ENCODE results near the gene AKT1S1.

Gene AKT1S1

DNA sequence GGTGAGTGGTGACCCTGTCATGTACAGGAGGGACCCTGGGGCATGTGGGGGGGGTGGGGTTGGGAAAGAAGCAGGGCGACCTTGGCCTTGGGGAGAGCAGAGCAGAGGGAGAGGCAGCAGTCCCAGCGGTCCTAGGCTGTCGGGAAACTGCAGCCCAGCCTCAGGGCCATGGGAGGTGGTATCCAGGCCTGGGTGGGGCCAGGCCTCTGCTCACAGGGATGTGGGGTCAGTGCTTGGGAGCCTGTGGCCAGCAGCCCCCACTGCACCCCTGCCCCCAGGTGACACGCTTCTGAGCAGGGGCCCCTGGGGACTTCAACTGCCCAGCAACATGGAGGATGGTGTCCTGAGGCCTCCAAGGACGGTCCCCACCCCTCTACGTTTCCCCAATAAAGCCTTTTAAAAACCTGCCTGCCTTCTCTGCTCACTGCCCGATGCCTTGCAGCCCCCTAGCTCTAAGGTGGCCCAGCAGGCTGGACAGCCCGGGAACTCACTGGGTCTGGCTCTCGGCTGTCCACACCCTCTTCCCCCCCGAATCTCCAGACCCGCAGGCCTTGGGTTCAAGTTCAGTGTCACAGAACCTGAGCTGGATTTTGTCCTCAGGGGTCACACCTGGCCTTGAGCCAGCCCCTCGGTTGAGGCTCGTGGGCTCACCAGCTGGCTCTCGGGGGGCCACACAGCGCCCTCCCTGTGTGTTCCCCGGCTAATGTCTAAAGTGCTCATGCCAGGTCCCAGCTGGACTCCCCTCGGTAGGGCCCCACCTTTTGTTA, 16.6 kb downstream of the AKT1S1 start:
- TF ChIP-seq GATA2 (IDR thresholded peaks at IDR 0.05; ENCODE audit: low read depth, low read length) (no peak), GATA3 (IDR thresholded peaks at IDR 0.05; ENCODE audit: low read depth, low read length) (no peak)

DNA sequence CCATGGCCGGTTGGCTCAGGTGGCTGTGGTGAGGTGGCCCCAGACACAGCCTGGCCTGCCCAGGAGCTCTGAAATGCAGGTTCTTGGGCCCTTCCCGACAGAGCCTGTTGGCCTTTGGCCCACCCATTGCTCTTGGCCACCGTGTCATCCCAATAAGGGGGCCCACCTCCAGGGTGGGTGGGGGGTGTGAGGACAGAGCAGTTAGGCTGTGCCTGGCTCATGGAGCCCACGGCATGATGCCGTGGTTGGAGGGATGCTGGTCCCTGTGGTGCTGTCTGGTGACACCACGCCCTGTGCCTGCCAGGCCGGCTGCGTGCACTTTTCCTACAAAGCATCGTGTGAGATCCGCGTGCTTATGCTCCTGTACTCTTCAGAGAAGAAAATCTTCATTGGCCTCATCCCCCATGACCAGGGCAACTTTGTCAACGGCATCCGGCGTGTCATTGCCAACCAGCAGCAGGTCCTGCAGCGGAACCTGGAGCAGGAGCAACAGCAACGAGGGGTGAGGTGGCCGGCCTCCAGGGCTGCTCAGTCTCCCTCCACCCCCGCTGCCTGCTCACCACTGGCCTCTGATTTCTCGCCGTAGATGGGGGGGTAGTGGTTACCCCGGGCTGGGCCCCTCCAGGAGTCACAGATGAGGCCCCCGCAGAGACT, 17.3 kb downstream of the AKT1S1 start:
- TF ChIP-seq GATA2 (IDR thresholded peaks at IDR 0.05; ENCODE audit: low read depth, low read length), result no peak

DNA sequence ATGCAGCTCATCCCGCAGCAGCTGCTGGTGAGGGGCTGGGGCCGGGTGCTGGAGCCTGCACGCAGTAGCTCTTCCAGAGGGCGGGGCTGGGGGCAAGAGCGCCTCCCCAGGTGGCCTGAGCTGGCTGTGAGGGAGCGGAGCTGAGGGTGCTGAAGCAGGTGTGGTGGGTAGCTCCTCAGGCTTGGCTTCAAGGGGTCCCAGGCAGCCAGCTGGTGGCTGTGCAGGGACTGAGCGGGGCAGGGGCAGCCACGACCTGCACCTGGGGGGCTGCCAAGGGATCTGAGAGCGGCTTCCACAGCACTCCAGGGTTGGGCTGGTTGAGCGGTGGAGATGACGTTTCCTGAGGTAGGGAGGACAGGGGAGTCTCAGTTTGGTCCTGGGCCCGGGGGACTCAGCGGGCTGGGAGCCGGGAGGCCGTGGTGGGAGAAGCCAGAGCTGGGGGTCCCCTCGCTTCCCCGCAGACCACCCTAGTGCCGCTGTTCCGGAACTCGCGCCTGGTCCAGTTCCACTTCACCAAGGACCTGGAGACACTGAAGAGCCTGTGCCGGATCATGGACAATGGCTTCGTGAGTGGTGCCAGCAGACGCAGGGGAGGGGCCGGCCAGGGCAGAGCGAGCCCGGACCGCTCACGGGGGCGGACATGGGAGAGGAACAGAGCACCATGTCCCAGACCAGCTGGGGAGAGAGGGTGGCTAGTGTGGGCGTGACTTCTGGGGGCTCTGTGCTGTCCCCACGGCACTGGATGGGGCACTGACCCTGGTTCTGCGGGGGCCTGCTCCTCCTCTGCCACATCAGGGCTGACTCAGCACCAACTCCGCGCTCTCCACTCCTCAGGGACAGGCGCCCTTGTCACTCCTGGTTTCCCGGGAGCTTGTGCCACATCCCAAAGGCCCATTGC, 18.8 kb downstream of the AKT1S1 start:
- TF ChIP-seq GATA3 (IDR thresholded peaks at IDR 0.05; ENCODE audit: low read depth, low read length) (no peak), GATA2 (IDR thresholded peaks at IDR 0.05; ENCODE audit: low read depth, low read length) (no peak)

DNA sequence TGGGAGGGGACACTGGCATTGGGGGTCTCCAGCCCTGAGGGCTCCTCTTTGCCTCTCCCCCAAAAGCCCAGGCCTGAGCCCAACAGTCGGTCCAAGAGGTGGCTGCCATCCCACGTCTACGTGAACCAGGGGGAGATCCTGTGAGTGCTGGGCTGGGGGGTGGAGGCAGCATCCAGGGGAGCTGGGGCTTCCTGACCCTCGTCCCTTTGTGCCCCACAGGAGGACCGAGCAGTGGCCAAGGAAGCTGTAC, 19.4 kb downstream of the AKT1S1 start:
- TF ChIP-seq GATA3 (IDR thresholded peaks at IDR 0.05; ENCODE audit: low read depth, low read length) (no peak), GATA2 (IDR thresholded peaks at IDR 0.05; ENCODE audit: low read depth, low read length) (no peak)

DNA sequence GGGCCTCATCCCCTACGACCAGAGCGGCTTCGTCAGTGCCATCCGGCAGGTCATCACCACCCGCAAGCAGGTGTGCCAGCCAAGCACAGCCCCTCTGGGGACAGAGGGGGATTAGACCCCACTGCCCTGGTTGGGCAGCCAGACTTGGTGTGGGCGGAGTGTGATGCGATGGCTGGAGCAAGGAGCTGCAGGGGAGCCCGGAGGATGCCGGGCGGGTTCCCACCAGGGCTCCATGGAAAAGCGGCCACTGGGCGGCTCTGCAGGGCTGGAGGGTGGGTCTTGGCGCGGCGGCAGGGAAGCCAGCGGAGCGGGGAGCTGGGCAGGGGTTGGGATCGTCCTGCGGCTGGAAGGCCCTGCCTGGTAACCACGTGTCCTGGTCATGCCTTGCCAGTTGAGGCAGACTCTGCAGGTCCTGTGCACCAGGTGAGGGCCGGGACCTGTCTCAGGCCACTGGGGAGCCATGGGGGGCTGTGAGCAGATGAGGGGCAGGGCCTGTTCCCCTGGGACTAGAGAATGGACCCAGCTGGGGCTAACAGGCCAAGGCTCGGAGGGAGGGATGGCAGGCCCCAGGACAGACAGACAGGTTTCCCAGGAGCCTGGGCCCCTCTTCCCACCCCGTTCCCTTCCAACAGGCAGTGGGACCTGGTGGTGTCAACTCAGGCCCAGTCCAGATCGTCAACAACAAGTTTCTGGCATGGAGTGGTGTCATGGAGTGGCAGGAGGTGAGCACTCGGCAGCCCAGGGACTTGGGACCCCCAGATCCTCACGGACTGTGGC, 19.9 kb downstream of the AKT1S1 start:
- no peak for TF ChIP-seq GATA2 (IDR thresholded peaks at IDR 0.05; ENCODE audit: low read depth, low read length)
- TF ChIP-seq GATA3 (IDR thresholded peaks at IDR 0.05; ENCODE audit: low read depth, low read length), result no peak

DNA sequence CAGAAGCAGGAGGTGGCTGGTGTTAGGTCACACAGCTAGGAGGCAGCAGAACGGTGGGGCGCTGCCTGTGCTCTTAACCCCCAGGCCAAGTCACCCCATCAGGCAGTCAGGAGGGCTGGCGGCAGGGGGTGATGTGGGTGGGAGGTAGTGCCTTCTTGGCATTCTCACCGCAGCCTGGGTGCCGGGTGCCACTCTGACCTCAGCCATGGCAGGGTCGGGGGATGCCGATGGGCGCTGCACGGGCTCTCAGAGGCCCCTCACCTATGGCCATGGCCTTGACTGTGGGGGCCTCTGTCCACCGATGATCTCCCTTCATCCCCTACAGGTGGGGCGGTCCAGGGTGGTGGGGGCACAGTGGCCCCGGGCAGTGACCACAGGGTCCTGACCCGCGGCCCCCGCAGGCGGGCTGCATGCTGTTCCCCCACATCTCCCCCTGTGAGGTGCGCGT, 20.6 kb downstream of the AKT1S1 start:
- TF ChIP-seq GATA2 (IDR thresholded peaks at IDR 0.05; ENCODE audit: low read depth, low read length) (no peak), GATA3 (IDR thresholded peaks at IDR 0.05; ENCODE audit: low read depth, low read length) (no peak)

DNA sequence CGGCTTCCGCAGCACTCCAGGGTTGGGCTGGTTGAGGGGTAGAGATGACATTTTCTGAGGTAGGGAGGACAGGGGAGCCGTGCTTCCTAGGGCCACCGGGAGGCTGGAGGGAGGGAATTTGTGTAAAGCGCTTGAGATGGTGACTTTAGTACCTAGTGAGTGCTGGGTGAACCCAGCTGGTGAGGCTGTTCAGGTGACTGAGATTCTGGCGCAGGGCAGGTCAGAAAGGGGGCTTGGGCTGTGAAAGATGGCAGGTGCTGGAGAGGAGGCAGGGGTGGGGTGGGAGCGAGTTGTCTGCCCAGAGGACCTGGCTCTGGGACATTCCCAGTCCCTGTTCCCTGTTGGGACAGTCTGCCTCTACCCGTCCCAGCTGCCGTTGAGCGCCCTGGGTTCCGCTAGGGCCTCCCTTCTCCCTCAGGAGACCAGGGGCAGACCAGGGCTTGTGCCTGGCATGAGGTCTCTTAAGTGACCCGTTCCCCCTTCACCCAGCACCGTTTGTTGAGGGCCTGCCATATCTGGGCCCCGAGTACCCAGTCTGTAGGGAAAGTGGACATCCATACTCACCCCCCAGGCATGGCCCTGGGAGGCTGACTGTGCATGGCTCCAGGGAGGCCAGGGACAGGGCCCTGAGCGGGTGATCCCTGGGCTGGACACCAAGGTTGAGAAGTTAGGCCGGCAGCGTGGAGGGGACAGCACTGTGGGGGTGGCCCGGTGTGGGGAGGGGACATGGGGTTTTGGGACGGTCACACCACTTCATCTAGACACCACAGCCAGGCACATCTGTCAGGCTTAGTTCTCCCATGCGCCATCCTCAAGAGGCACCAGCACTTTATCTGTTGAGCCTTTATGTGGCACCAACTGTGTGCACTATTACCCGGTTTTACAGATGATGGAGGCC, 21.2 kb downstream of the AKT1S1 start:
- no peak for TF ChIP-seq GATA3 (IDR thresholded peaks at IDR 0.05; ENCODE audit: low read depth, low read length)
- TF ChIP-seq GATA2 (IDR thresholded peaks at IDR 0.05; ENCODE audit: low read depth, low read length), result no peak

DNA sequence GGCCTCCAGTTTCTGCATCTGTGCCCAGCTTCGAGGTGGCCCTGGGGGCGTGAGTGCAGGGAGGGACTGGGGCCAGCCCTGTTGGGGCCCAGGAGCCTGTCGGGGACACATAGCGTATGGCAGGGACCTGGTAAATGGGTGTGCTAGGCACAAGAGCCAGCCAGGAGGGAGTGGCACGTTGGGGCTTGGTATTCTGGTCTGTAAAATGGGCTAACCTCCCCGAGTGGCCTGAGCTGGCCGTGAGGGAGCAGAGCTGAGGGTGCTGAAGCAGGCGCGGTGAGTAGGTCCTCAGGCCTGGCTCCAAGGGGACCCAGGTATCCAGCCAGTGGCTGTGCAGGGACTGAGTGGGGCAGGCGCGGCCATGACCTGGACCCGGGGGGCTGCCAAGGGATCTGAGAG, 21.9 kb downstream of the AKT1S1 start:
- TF ChIP-seq GATA3 (IDR thresholded peaks at IDR 0.05; ENCODE audit: low read depth, low read length) (no peak), GATA2 (IDR thresholded peaks at IDR 0.05; ENCODE audit: low read depth, low read length) (no peak)

DNA sequence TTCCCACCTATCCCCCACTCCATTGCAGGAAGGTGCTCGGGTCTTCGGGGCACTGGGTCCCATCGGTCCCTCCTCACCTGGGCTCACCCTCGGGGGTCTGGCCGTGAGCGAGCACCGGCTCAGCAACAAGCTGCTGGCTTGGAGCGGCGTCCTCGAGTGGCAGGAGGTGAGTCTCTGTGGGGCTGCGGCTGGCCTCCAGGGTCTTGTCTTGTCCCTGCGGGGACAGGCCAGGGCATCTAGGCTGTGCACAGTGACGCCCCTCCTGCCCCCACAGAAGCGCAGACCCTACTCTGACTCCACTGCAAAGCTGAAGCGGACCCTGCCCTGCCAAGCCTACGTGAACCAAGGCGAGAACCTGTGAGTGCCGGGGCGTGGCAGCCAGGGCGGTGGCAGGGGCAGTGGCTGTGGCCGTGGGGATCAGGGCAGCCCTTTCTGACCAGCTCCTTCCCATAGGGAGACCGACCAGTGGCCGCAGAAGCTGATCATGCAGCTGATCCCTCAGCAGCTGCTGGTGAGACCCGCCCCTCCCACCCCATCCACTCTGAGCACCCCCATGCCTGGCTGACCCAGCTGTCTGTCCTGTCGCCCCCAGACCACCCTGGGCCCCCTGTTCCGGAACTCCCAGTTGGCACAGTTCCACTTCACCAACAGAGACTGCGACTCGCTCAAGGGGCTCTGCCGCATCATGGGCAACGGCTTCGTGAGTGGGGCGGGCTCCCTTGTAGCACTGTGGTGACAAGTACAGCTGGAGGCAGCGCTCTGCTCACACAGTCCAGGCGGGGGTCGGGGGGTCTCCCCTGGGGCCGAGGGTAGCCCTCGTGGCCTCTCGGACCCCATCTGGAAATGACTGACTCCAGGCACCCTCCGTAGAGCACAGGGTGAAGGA, 22.5 kb downstream of the AKT1S1 start:
- no peak for TF ChIP-seq GATA2 (IDR thresholded peaks at IDR 0.05; ENCODE audit: low read depth, low read length)
- no peak for TF ChIP-seq GATA3 (IDR thresholded peaks at IDR 0.05; ENCODE audit: low read depth, low read length)

DNA sequence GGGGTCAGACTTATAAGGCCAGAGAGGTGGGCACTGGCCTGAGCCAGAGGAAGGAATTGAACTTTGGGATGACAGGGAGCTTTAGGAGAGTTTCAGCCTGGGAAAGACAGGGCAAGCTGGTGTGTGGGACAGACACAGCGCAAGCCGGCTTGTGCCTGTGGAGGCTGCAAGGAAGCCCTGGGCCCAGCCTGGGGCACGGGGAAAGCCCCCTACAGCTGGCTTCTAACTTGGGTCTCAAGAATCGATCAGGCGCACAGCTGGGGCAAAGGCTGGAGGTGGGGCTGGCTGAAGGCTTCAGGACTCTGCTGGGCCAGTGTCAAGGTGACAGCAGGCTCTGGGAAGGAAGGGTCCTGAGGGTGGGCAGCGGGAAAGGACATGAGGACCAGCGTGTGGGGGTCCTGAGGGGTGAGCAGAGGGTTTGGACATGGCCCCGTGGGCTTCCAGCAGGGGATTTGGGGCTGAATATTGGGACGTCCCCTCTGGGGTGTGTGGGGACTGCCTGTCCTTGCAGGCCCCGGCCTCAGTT, 23.2 kb downstream of the AKT1S1 start:
- no peak for TF ChIP-seq GATA3 (IDR thresholded peaks at IDR 0.05; ENCODE audit: low read depth, low read length)
- TF ChIP-seq GATA2 (IDR thresholded peaks at IDR 0.05; ENCODE audit: low read depth, low read length), result no peak

DNA sequence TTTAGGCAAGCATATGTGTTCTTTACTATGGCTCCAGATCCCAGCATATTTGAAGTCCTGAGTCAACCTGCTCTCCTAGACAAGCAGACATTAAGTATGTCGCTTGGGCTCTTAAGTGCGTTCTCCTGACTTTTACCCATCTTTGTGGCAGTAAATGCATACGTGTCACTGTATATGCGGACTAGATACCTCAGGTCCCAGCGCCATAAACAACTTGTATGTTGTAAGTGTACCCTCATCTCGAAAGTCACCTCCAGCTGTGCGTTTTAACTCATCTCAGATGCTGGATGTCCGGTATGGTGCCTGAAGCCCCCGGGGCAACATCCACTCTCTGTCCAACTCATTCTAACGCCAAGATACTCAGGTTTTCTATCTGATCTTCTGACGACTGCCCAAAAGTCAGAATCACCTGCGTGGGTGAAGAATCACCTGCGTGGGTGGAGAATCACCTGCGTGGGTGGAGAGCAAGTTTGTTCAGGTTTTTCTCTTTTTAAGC, 24.5 kb downstream of the AKT1S1 start:
- TF ChIP-seq GATA3 (IDR thresholded peaks at IDR 0.05; ENCODE audit: low read depth, low read length) (no peak), GATA2 (IDR thresholded peaks at IDR 0.05; ENCODE audit: low read depth, low read length) (no peak)
